Left ventricle myocardium superior (tissue), 1 donor: ENCODE measurements around the gene AP1S1. TPM values are rescaled to one million over a fixed set of nuclear protein-coding genes. Genes with fewer than 3 reads are reported as not detected.
A peak's percentile ranks its signal among the peaks of the same experiment; 100 is the strongest.
"Not testable (repeated sequence)": the region's sequence is repeated elsewhere in the genome, so short reads cannot be mapped to it uniquely, and the experiment has no call there.

Experiments used
- ATAC-seq: fragments of 200-7000 bp; cut with Tn5 transposase; one replicate; pipeline ENCODE4 v1.9.1; 2020; ENCODE audit warnings: mild to moderate bottlenecking, moderate library complexity
- DNase-seq: peaks from one replicate; pipeline ENCODE4 v3.0.0-alpha.2; 2020
- intact Hi-C: fragments of 100-400 bp; cut with micrococcal nuclease; formaldehyde crosslinking; loops from one replicate; pipeline ENCODE4 v1.11.0; 2022
- total RNA-seq: library from RNA; stranded (reverse); fragmentation: NEBNext Ultra II Directional; extraction: Animal tissue kit (Norgen Biotek cat#: 25700); gene quantifications from one replicate; pipeline ENCODE4 v1.2.1, GENCODE V29; 2021
- donor health status: DM: no; HTN: yes; CAD: no; lungs with severe emphysema.

The AP1S1 gene
- total RNA-seq, 1 donor from 2014 or later = 11.8 TPM

DNA sequence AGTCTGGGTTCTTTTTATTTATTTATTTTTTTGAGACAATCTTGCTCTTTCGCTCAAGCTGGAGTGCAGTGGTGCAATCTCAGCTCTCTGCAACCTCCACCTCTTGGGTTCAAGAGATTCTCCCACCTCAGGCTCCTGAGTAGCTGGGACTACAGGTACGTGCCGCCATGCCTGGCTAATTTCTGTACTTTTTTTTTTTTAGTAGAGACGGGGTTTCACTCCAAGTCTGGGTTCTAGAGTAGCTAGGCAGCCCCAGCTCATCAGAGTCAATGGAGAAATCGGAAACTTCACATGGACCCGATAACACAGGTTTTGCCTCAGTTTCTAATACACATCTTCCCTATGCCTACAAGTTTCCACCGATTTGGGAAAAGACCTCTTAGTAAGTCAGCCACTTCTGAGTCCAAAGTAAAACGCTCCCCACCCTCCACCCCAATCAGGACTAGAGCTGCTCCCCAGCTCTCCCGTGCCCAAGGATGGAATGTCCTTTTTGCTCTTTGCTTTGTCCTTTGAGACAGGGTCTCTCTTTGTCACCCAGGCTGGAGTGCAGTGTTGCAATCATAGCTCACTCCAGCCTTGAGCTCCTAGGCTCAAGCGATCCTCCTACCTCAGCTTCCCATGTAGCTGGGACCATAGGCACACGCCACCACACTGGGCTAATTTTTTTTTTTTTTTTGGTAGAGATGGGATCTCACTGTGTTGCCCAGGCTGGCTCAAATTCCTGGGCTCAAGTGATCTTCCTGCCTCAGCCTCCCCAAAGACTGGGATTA is 31.2 kb upstream of the AP1S1 start:
- intact Hi-C loops = no loop called here
- ATAC-seq = no peak
- DNase-seq = no peak

DNA sequence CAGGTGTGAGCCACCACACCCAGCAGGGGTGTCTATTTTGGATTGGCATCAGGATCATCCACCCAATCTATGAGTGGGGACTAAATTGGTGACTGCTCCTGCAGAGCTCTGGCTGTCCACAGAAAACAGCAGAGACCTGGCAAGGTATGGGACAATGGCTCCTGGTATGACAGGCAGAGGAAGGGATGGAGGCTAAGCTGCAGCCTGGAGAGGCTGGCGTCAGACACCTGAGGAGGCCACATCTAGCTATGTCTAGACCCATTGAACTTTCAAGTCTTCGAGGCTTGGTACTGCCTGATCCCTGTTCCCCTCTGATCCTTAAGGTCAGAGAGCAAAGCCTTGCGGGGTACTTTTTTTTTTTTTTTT is 30.6 kb upstream of the AP1S1 start:
- ATAC-seq (no peak), DNase-seq (no peak)
- intact Hi-C loops = no loop called here

DNA sequence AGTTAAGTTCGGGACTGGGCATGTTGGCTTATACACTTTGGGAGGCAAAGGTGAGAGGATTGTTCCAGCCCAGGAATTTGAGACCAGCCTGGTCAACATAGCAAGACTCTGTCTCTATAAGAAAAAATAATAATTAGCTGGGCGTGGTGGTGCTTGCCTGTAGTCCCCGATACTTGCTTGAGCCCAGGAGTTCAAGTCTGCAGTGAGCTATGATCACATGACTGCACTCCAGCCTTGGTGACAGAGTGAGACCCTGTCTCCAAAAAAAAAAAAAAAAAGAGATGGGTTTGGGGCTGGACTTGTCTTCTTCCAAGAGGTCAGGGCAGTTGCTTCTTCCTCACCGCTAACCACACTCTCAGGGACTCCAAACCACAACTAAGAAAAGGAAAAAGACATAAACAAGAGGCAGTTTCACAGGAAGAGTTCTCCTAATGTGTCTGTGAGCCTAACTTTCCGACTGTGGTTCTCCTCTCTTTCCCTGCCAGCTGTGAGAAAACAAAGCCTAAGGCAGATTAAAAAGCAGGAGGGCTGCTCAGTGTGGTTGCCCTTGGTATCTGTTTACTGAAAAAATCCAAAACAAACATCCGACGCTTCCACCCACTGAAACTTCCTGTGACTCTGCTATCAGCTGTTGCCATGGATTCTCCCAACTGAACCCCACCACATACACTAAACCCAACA is 29.8 kb upstream of the AP1S1 start:
- intact Hi-C loops = no loop called here
- DNase-seq = no peak
- no peak for ATAC-seq

DNA sequence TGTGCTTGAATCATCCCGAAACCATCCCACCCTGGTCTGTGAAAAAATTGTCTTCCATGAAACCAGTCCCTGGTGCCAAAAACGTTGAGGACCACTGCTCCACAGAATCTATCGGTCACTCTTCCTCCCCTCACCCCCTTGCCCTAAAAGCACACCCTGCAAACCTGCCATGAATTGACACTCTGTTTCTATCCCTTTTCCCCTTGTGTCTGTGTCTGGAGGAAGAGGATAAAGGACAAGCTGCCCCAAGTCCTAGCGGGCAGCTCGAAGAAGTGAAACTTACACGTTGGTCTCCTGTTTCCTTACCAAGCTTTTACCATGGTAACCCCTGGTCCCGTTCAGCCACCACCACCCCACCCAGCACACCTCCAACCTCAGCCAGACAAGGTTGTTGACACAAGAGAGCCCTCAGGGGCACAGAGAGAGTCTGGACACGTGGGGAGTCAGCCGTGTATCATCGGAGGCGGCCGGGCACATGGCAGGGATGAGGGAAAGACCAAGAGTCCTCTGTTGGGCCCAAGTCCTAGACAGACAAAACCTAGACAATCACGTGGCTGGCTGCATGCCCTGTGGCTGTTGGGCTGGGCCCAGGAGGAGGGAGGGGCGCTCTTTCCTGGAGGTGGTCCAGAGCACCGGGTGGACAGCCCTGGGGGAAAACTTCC is 28.2 kb upstream of the AP1S1 start:
- intact Hi-C loops = no loop called here
- DNase-seq = peak; percentile 82
- peak; percentile 56 for ATAC-seq

DNA sequence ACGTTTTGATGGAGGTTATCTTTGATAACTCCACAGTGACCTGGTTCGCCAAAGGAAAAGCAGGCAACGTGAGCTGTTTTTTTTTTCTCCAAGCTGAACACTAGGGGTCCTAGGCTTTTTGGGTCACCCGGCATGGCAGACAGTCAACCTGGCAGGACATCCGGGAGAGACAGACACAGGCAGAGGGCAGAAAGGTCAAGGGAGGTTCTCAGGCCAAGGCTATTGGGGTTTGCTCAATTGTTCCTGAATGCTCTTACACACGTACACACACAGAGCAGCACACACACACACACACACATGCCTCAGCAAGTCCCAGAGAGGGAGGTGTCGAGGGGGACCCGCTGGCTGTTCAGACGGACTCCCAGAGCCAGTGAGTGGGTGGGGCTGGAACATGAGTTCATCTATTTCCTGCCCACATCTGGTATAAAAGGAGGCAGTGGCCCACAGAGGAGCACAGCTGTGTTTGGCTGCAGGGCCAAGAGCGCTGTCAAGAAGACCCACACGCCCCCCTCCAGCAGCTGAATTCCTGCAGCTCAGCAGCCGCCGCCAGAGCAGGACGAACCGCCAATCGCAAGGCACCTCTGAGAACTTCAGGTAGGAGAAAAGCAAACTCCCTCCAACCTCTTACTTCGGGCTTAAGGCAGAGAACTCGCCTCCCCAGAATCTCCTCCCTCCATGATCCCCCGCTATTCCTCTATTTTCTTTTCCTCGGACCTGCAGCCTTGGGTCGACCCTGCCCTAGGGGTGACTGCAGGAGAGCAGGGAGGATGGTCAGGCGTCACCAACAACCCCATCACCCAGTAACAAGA is 27.4 kb upstream of the AP1S1 start, which contains the start of gene SERPINE1:
SERPINE1 (plus strand) TSS at position 454 of the 809 bp plus-strand sequence. CDS start 1,290 bp downstream, outside the sequence.
- ATAC-seq (peak; percentile 88), DNase-seq (peak; percentile 87)
- intact Hi-C loops = no loop called here

DNA sequence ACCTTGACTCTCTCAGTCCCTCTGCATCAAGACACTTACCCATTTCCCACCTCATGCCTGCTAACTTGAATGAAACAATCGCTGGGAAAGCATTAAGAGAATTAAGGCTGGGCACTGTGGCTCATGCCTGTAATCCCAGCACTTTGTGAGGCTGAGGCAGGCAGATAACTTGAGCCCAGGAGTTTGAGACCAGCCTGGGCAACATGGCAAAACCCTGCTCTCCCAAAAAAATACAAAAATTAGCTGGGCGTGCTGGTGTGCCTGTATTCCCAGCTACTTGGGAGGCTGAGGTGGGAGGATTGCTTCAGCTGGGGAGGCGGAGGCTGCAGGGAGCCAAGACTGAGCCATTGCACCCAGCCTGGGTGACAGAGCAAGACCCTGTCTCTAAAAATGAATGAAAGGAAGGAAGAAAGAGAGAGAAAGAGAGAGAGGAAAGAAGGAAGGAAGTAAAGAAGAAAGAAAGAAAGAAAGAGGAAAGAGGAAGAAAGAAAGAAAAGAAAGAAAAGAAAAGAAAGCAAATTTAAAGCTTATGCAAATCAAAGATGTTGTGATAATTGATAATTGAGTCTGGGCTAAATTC is 26.7 kb upstream of the AP1S1 start:
- DNase-seq (no peak), ATAC-seq (no peak)
- intact Hi-C loops = no loop called here

DNA sequence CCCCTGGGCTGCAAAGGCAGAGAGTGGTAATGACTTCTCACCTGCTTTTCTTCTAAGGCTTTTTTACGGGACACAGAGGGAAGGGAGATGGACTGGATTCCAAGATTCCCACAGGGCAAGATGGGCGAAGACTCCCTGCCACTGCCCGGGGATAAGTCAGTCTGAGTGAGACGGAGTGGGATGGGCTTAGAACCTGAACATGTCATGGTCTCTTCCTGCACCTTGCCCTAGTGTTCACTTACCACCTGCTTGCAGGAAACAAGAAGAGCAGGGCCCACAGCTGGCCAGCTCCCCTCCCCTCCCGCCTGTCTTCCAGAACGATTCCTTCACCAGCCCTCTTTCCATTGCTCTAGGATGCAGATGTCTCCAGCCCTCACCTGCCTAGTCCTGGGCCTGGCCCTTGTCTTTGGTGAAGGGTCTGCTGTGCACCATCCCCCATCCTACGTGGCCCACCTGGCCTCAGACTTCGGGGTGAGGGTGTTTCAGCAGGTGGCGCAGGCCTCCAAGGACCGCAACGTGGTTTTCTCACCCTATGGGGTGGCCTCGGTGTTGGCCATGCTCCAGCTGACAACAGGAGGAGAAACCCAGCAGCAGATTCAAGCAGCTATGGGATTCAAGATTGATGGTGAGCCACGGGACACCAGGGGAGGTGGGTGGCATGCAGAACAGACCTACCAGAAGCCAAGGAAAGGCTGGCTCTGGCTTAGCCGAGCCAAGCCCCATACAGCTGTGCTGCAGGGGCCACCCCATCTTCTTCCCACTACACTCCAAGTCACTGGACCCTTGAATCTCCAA is 26.0 kb upstream of the AP1S1 start:
- no peak for DNase-seq
- intact Hi-C loops = no loop called here
- no peak for ATAC-seq

DNA sequence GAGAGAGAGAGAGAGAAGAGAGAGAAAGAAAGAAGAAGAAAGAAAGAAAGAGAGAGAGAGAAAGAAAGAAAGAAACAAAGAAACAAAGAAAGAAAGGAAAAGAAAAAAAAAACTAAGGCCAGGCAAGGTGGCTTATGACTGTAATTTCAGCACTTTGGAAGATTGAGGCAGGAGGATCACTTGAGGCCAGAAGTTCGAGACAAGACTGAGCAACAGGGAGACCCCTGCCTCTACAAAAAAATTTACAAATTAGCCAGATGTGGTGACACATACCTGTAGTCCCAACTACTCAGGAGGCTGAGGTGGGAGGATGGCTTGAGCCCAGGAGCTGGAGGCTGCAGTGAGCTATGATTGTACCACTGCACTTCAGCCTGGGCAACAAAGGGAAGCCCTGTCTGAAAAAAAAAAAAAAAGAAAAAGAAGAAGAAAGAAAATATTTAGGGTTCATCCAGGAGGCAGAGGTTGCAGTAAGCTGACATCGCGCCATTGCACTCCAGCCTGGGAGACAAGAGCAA is 24.6 kb upstream of the AP1S1 start:
- ATAC-seq (no peak), DNase-seq (no peak)
- intact Hi-C loops = no loop called here

DNA sequence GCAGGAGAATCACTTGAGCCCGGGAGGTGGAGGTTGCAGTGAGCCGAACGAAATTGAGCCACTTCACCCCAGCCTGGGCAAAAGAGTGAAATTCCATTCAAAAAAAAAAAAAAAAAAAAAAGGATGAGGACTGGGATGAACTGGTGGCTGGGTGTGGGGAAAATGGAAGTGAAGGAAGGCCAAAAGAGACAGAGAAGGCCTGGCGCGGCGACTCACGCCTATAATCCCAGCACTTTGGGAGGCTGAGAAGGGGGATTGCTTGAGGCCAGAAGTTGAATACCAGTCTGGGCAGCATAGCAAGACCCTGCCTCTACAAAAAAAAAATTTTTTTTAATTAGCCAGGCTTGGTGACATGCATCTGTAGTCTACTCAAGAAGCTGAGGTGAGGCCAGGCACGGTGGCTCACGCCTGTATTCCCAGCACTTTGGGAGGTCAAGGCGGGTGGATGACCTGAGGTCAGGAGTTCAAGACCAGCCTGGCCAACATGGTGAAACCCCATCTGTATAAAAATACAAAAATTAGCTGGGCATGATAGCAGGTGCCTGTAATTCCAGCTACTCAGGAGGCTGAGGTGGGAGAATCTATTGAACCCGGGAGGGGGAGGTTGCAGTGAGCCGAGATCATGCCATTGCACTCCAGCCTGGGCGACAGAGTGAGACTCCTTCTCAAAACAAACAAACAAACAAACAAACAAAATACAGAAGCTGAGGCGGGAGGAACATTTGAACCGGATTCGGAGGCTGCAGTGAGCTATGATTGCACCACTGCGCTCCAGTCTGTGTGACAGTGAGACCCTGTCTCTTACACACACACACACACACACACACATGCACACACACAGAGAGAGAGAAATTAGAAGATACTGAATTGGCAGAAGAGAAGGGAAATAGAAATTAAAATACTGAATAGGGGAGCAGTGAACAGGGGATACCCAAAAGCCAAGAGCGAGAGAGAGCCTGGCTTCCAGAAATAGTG is 21.4 kb upstream of the AP1S1 start:
- DNase-seq, intact Hi-C loops, ATAC-seq: not testable (repeated sequence)

DNA sequence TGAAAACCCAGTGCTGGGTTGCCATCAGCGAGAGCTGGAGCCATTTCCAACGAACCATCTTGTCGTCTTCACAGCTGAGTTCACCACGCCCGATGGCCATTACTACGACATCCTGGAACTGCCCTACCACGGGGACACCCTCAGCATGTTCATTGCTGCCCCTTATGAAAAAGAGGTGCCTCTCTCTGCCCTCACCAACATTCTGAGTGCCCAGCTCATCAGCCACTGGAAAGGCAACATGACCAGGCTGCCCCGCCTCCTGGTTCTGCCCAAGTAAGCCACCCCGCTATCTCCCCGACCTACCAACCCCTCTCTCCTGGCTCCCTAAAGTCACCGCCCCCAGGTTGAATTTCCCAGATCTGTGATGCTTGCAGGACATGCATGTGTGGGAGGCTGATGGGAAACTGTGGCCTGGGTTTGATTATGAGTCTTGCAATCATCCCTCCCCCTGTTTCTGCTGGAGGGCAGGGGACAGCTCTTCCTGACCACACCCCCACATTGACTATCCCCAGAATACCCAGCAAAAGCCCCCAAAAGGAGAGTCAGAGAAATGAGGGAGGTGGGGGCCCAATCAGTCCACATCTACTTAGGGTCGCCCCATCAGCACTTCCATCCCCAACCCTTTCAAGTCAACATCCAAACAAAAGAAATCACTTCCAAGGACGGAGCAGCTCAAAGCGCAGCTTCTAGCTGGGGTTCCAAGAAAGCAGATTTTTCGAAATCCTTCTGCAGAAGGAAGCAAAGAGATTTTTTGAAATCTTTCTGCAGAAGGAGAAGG is 20.5 kb upstream of the AP1S1 start:
- no peak for DNase-seq
- no peak for ATAC-seq
- intact Hi-C loops = no loop called here

DNA sequence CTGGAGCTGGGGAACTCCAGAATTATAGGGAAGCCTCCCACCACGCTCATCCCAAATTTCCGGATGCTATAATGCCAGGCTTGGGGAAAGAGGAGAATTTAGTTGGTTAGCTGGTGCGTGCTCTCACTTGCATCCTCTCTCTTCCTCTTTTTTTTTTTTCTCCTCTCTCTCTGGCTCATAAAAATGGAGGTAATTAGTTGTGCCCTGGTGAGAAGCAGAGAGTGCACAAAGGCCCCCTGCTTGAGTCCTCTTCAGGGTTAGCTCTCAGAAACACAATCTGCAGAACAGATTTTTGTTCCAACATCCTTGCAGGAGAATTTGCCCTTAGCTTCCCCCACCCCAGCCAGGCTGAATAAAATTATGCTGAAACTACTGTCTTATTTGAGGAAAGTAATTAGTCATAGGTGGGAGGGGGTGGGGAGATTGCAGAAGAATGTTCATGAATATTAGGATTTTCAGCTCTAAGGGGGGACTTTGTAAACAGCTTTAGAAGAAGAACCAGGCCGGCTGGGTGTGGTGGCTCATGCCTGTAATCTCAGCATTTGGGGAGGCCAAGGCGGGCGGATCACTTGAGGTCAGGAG is 19.8 kb upstream of the AP1S1 start:
- intact Hi-C loops = no loop called here
- ATAC-seq = no peak
- DNase-seq = no peak

DNA sequence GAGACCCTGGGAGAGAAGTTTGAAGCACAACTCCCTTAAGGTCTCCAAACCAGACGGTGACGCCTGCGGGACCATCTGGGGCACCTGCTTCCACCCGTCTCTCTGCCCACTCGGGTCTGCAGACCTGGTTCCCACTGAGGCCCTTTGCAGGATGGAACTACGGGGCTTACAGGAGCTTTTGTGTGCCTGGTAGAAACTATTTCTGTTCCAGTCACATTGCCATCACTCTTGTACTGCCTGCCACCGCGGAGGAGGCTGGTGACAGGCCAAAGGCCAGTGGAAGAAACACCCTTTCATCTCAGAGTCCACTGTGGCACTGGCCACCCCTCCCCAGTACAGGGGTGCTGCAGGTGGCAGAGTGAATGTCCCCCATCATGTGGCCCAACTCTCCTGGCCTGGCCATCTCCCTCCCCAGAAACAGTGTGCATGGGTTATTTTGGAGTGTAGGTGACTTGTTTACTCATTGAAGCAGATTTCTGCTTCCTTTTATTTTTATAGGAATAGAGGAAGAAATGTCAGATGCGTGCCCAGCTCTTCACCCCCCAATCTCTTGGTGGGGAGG is 16.5 kb upstream of the AP1S1 start:
- intact Hi-C loops = no loop called here
- ATAC-seq = no peak
- no peak for DNase-seq

DNA sequence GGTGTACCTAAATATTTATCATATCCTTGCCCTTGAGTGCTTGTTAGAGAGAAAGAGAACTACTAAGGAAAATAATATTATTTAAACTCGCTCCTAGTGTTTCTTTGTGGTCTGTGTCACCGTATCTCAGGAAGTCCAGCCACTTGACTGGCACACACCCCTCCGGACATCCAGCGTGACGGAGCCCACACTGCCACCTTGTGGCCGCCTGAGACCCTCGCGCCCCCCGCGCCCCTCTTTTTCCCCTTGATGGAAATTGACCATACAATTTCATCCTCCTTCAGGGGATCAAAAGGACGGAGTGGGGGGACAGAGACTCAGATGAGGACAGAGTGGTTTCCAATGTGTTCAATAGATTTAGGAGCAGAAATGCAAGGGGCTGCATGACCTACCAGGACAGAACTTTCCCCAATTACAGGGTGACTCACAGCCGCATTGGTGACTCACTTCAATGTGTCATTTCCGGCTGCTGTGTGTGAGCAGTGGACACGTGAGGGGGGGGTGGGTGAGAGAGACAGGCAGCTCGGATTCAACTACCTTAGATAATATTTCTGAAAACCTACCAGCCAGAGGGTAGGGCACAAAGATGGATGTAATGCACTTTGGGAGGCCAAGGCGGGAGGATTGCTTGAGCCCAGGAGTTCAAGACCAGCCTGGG is 15.9 kb upstream of the AP1S1 start:
- ATAC-seq (peak; percentile 92), DNase-seq (peak; percentile 71)

DNA sequence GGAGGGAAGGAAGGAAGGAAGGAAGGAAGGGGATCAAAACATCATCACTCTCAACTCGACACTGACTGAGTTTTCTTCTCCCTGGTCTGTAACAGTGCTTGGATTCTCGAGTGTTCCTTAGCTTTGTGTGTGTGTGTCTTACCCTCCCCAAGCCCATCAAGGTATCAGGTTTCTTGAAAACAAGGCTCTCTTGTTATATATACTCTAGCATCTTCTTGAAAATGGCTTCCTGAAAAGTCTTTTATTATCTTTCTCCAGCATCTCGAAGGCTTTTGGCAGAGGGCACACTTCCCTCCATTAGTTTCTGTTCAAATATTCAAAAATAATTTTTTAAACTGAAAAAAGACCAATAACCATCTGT is 14.0 kb upstream of the AP1S1 start:
- intact Hi-C loops = loop anchor here (10.0 kb wide), 2 partner anchors 56 to 144 kb away; partner anchors contain the start of gene TRIM56
- DNase-seq (no peak), ATAC-seq (no peak)

More for the DNA sequence above, 15.9 kb upstream of the AP1S1 start:
- intact Hi-C loops = no loop called here
